Activated CD8-positive, alpha-beta T cell treated with anti-CD3 and anti-CD28 coated beads, Interleukin-2, amount 10 ng/mL, durations not matched to agents 7 days and 5 days (primary cell): ENCODE data around the gene FAM219A. TPM values are rescaled to one million over a fixed set of nuclear protein-coding genes. Genes with fewer than 3 reads are reported as not detected.

ENCODE experiments used
- ATAC-seq: fragments of 150-1000 bp; cut with Tn5 transposase; one replicate; pipeline ENCODE4 v1.10.0; 2021; ENCODE audit warnings: moderate library complexity
- CTCF ChIA-PET: fragments of 350-600 bp; sonication (Branson Sonifier 250); formaldehyde crosslinking; loops from one replicate; lab custom pipeline; 2021; ENCODE audit warnings: antibody characterized with exemption; lab: Charles Lee
- POLR2A ChIA-PET: fragments of 350-600 bp; sonication (Branson Sonifier 250); formaldehyde crosslinking; loops from one replicate; lab custom pipeline; 2021; ENCODE audit warnings: antibody characterized with exemption; lab: Charles Lee
- DNase-seq: peaks from one replicate; pipeline ENCODE4 v3.0.0-alpha.2; 2020
- H3K27ac Mint-ChIP-seq: one replicate; pipeline ENCODE4 v1.8.0; 2021; ENCODE audit warnings: mild to moderate bottlenecking, mixed read lengths
- H3K27me3 Mint-ChIP-seq: one replicate; pipeline ENCODE4 v1.8.0; 2021; ENCODE audit warnings: low read depth, mixed read lengths
- H3K36me3 Mint-ChIP-seq: one replicate; pipeline ENCODE4 v1.8.0; 2021; ENCODE audit warnings: low read depth, mixed read lengths
- H3K4me1 Mint-ChIP-seq: one replicate; pipeline ENCODE4 v1.8.0; 2021; ENCODE audit warnings: low read depth, mixed read lengths
- H3K4me3 Mint-ChIP-seq: one replicate; pipeline ENCODE4 v1.8.0; 2021; ENCODE audit warnings: mild to moderate bottlenecking, mixed read lengths
- H3K9me3 Mint-ChIP-seq: one replicate; pipeline ENCODE4 v1.8.0; 2022; ENCODE audit warnings: mixed read lengths; ENCODE audit not compliant: insufficient read depth
- total RNA-seq, 2 experiments: library from RNA; stranded (reverse); gene quantifications; one replicate each; pipeline ENCODE4 v1.2.3, GENCODE V29; 2021

FAM219A gene
- total RNA-seq, 2 experiments from 2014 or later, result 7.5 to 8.3 TPM

DNA sequence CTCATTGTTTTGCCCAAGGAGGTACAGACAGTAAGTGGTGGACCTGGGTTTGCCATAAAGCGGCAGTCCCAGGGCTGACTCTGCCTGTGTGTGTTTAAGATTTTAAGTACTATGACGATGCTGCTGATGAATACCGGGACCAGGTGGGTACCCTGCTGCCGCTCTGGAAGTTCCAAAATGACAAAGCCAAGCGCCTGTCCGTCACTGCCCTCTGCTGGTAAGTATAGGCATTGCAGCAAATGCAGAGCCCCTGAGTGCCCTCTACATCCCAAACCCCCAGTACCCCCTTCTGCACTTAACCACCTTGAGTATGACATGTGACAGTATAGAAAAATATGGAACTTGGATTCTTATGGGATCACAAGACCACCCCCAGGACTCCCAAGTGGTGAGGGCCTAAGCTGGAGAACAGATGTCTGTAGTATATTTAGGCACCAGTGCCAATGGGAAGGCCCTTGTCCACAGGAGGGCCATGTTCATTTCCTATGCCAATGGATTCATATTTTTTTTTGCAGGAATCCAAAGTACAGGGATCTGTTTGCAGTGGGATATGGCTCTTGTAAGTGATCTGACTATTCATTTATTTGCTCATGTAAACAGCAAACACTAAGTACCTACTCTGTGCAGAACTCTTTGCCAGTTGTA, 42.4 kb upstream of the FAM219A start:
- ATAC-seq, result peak; percentile 69
- Mint-ChIP-seq H3K9me3 (no peaks in the 10 kb centered on the region), H3K4me1 (no peaks in the 10 kb centered on the region), H3K36me3 (no peaks in the 10 kb centered on the region), H3K27ac (no peak overlapping the region), H3K27me3 (peaks cover 9% of the 10 kb centered on the region), H3K4me3 (no peak overlapping the region)
- ChIA-PET POLR2A (no interaction called here), CTCF (interaction anchor here (0.6 to 4.7 kb wide), 21 partner anchors 11 to 525 kb away, joined by 3 to 43 read pairs (median 4); partner anchors contain the start of genes DNAI1 and SIGMAR1)
- peak; percentile 80 for DNase-seq

DNA sequence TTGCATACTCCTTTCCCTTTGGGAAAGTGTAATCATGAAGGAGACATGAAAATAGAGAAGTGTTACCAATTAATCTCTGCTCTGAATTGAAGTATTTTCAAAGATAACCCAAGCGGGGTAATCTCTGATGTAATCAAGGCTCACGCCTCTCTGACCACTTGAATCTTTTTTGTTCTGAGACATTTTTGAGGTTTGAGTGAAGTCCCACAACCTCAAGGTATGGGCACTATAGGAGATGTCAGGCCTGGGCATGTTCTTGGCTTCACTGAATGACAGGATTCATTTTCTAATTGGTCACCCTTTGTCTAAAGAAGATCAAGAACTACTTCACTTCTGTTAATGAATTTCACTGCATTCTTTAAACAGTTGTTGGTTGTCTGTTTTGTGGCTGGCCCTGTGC, 40.7 kb upstream of the FAM219A start:
- no peak overlapping the region for H3K4me3 Mint-ChIP-seq
- H3K9me3 Mint-ChIP-seq, result no peaks in the 10 kb centered on the region
- ChIA-PET POLR2A (no interaction called here), CTCF (interaction anchor here (1.3 kb wide), 1 partner anchor 59 kb away, joined by 3 read pairs; no protein-coding TSS in a partner anchor)
- H3K27me3 Mint-ChIP-seq, result peaks cover 9% of the 10 kb centered on the region
- no peaks in the 10 kb centered on the region for H3K36me3 Mint-ChIP-seq
- no peaks in the 10 kb centered on the region for H3K4me1 Mint-ChIP-seq
- H3K27ac Mint-ChIP-seq, result no peak overlapping the region
- ATAC-seq (no peak), DNase-seq (no peak)

DNA sequence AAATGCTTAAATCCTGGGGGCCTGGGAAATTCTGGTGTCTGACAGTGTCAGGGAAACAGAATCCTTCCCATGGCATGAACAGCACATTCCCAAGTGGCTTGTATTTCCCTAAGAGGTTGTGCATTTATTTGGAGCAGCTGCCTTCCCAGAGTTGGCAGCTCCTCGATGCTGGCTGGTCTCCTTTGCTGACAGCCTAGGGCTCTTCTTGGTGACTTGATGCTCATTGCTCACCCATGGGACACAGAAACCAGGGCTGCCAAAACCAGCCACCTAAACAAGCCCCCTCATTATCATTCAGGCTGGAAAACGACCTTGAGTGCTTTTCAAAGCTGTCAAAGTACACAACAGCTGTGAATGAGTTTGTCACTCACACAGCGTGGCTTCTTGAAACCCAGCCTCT, 40.2 kb upstream of the FAM219A start:
- Mint-ChIP-seq H3K9me3 (no peaks in the 10 kb centered on the region), H3K27me3 (peaks cover 9% of the 10 kb centered on the region), H3K27ac (no peak overlapping the region), H3K36me3 (no peaks in the 10 kb centered on the region), H3K4me1 (no peaks in the 10 kb centered on the region), H3K4me3 (no peak overlapping the region)
- ChIA-PET CTCF (interaction anchor here (1.3 kb wide), 1 partner anchor 59 kb away, joined by 3 read pairs; no protein-coding TSS in a partner anchor), POLR2A (no interaction called here)
- DNase-seq (no peak), ATAC-seq (no peak)

DNA sequence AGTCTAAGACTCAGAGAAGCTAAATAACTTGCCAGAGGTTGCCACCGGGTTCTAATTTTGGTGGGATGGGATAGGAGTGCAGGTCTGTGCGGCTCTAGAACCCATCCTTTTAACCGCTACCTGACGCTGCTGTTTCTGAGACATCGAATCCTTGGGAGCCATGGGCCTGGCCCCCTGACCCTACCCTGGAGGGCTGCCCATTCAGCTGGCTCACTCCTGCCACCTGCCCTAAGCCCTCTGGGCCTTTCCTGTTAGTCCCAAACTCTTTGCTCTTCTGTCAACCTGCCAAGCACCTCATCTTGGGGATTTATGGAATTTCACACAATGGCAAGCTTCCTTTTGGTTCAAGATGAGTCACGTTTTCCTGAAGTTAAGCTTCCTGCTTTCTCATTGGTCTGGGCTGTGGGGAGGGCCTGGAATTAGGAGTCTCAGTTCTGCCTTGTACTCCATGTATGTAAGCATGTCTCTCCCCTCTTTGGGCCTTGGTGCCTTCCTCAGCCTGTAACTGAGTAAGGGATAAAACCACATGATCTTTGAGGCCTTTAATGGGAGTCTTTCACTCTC, 37.9 kb upstream of the FAM219A start:
- CTCF ChIA-PET, result interaction anchor here (1.0 to 1.4 kb wide), 2 partner anchors 10 to 92 kb away, joined by 3 read pairs; no protein-coding TSS in a partner anchor
- Mint-ChIP-seq H3K9me3 (no peaks in the 10 kb centered on the region), H3K4me3 (no peak overlapping the region), H3K4me1 (no peaks in the 10 kb centered on the region), H3K27ac (no peak overlapping the region), H3K36me3 (no peaks in the 10 kb centered on the region), H3K27me3 (peaks cover 9% of the 10 kb centered on the region)
- POLR2A ChIA-PET, result no interaction called here
- DNase-seq, result no peak
- no peak for ATAC-seq

DNA sequence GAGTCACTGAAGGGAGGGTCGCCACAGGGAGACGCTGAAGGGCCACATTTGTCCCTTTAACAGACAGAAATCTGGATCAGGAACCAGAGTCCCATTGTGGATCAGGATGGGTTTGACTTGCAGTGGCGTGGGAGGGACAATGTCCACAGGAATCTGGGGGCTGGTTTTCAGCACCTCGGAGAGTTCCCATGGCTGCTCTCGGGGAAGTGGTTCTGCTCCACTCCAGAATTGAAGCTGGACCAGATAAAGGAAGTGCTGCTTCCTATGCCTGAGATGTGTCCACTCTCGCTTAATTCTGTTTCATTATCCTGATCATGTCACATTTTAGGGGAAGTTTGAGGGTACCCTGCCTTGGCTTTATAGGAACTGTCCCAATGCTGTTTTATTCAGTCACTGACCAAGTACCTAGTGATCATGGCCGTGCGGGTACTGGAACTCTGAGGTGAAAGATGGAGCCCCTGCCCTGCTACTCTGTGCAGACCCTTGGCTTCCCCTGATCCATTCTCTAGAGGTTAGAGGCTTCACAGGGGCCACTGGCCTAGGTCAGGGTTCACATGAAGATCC, 35.7 kb upstream of the FAM219A start:
- CTCF ChIA-PET, result interaction anchor here (1.2 to 1.4 kb wide), 2 partner anchors 17 to 50 kb away, joined by 3 to 4 read pairs; no protein-coding TSS in a partner anchor
- H3K9me3 Mint-ChIP-seq, result no peaks in the 10 kb centered on the region

DNA sequence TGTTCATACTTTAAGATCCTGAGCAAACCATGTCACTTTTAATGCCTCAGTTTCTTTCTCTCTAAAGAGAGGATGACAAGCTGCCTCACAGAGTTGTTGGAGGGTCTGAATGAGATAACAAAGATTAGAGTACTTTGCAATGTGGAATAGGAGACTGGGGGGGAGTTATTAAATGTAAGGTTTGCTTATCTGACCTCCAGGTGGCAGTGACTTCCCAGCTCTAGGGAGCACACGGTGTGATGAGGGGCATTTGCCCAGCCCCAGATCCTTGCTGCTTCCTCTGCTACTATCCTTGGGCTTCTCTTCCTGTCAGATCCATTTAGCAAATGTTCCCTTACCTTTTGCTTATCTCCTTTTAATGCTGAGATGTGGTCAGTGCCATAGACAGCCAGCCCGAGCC, 33.7 kb upstream of the FAM219A start:
- no peaks in the 10 kb centered on the region for H3K36me3 Mint-ChIP-seq
- DNase-seq, result no peak
- H3K27ac Mint-ChIP-seq, result no peak overlapping the region
- CTCF ChIA-PET, result no interaction called here
- no peak overlapping the region for H3K4me3 Mint-ChIP-seq
- ATAC-seq, result no peak
- POLR2A ChIA-PET, result no interaction called here
- H3K4me1 Mint-ChIP-seq, result no peaks in the 10 kb centered on the region
- no peaks in the 10 kb centered on the region for H3K9me3 Mint-ChIP-seq
- peaks cover 10% of the 10 kb centered on the region for H3K27me3 Mint-ChIP-seq

More for the DNA sequence above, 35.7 kb upstream of the FAM219A start:
- no peak overlapping the region for H3K27ac Mint-ChIP-seq
- H3K36me3 Mint-ChIP-seq, result no peaks in the 10 kb centered on the region
- DNase-seq (peak; percentile 63), ATAC-seq (peak; percentile 67)
- POLR2A ChIA-PET, result no interaction called here
- no peak overlapping the region for H3K4me3 Mint-ChIP-seq
- H3K27me3 Mint-ChIP-seq, result peaks cover 5% of the 10 kb centered on the region
- H3K4me1 Mint-ChIP-seq, result no peaks in the 10 kb centered on the region

DNA sequence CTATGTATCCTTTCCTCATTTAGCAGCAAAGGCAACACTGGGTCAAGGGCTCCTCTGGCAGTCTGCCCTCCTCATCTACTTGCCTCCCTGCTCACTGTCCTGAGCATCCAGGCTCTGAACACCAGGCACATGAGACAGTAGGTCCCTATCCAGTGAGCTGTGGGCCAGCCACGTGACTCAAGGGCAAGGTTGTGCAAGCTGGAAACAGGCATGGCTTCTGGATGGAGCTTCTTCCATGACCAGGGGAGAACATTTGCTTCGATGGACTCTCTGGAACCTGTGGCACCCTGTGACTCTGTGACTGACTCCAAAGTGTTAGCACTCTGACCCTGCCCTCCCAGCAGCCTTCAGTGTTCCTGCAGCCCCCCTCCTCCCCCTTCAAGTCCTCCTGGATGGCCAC, 33.2 kb upstream of the FAM219A start:
- Mint-ChIP-seq H3K4me1 (no peaks in the 10 kb centered on the region), H3K27ac (no peak overlapping the region), H3K36me3 (no peaks in the 10 kb centered on the region), H3K4me3 (no peak overlapping the region), H3K27me3 (peaks cover 11% of the 10 kb centered on the region), H3K9me3 (no peaks in the 10 kb centered on the region)
- POLR2A ChIA-PET, result no interaction called here
- CTCF ChIA-PET, result no interaction called here
- no peak for DNase-seq
- ATAC-seq, result no peak

DNA sequence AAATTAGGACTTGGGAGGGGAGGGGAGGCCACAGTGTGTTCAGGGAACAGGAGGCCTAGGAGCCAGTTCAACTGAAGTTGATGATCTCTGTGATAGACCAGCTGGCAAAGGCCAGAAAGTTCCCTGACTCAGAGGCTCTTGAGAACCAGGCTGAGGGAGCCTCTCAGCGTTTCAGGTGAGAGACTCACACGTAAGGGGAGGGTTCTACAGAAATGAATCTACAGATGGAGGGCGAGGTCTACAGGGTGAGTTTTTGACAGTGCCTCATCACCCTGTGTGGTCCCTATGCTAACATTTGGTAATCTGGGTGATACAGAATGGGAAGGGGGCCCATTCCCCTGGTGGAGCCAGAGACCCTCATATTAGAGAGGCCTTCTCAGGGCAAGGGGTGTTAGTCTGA, 32.4 kb upstream of the FAM219A start:
- no peaks in the 10 kb centered on the region for H3K36me3 Mint-ChIP-seq
- ChIA-PET CTCF (interaction anchor here (1.3 to 1.6 kb wide), 2 partner anchors 51 to 86 kb away, joined by 3 to 7 read pairs; no protein-coding TSS in a partner anchor), POLR2A (no interaction called here)
- ATAC-seq, result no peak
- H3K27me3 Mint-ChIP-seq, result peaks cover 12% of the 10 kb centered on the region
- no peak overlapping the region for H3K4me3 Mint-ChIP-seq
- H3K4me1 Mint-ChIP-seq, result no peaks in the 10 kb centered on the region
- H3K9me3 Mint-ChIP-seq, result no peaks in the 10 kb centered on the region
- H3K27ac Mint-ChIP-seq, result no peak overlapping the region
- no peak for DNase-seq

DNA sequence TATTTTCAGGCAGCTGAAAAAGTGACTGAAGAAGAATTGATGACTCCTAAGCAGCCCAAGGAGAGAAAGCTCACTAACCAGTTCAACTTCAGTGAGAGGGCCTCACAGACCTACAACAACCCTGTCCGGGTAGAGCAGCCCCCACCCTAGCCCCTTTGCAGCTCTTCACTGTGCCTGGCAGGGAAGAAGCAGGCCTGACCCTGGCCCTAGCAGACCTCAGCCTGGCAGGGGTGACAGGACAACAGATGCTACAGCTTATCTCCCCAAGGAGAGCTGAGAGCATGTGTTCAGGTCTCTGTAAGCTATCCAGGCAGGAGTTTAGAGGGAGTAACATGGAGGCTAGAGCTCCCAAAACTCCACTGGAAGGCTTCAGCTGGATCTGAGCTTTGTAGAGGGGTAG, 32.0 kb upstream of the FAM219A start:
- ATAC-seq (no peak), DNase-seq (no peak)
- H3K4me1 Mint-ChIP-seq, result no peaks in the 10 kb centered on the region
- CTCF ChIA-PET, result interaction anchor here (0.8 to 1.6 kb wide), 3 partner anchors 51 to 113 kb away, joined by 3 to 7 read pairs (median 4); no protein-coding TSS in a partner anchor
- H3K4me3 Mint-ChIP-seq, result no peak overlapping the region
- H3K9me3 Mint-ChIP-seq, result no peaks in the 10 kb centered on the region
- POLR2A ChIA-PET, result no interaction called here
- H3K27ac Mint-ChIP-seq, result no peak overlapping the region
- peaks cover 12% of the 10 kb centered on the region for H3K27me3 Mint-ChIP-seq
- H3K36me3 Mint-ChIP-seq, result no peaks in the 10 kb centered on the region

DNA sequence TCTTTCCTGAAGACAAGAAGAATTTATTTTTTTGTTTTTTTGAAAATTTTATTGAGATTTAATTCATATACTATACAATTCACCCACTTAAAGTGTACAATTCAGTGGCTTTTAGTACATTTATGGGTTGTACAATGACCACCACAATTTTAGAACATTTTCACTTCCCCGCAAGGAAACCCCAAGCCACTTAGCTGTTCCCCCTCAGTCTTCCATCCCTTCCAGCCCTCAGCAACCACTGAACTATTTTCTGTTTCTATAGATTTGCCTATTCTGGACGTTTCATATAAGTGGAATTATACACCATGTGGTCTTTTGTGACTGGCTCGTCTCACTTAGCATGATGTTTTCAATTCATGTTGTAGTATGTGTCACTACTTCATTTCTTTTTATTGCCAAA, 28.2 kb upstream of the FAM219A start:
- Mint-ChIP-seq H3K9me3 (no peaks in the 10 kb centered on the region), H3K4me1 (no peaks in the 10 kb centered on the region), H3K27ac (no peak overlapping the region), H3K27me3 (peaks cover 12% of the 10 kb centered on the region), H3K36me3 (no peaks in the 10 kb centered on the region), H3K4me3 (no peak overlapping the region)
- DNase-seq, result no peak
- ChIA-PET CTCF (no interaction called here), POLR2A (no interaction called here)
- no peak for ATAC-seq

DNA sequence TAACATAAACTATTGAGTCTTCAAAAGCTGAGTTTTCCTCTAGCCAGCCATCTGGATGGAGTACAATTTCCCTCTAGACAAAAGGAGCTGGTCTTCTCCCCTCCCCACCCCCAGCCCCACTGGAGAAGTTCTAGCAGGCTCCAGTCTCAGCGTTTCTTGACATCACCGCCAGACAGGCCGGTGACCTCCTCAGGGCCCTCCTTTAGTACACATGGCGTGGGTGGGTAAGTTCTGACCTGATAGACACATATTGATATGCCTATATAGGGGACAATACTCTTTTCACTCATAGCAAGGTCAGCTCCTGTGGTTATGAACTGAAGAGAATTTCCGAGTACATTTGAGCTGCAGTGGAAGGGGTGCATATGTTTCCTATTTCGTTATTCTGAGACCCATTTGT, 27.5 kb upstream of the FAM219A start:
- Mint-ChIP-seq H3K4me3 (no peak overlapping the region), H3K36me3 (no peaks in the 10 kb centered on the region), H3K4me1 (no peaks in the 10 kb centered on the region), H3K27ac (no peak overlapping the region), H3K9me3 (no peaks in the 10 kb centered on the region), H3K27me3 (peaks cover 12% of the 10 kb centered on the region)
- ATAC-seq (no peak), DNase-seq (no peak)
- ChIA-PET POLR2A (no interaction called here), CTCF (interaction anchor here (1.2 kb wide), 1 partner anchor 9 kb away, joined by 3 read pairs; no protein-coding TSS in a partner anchor)

DNA sequence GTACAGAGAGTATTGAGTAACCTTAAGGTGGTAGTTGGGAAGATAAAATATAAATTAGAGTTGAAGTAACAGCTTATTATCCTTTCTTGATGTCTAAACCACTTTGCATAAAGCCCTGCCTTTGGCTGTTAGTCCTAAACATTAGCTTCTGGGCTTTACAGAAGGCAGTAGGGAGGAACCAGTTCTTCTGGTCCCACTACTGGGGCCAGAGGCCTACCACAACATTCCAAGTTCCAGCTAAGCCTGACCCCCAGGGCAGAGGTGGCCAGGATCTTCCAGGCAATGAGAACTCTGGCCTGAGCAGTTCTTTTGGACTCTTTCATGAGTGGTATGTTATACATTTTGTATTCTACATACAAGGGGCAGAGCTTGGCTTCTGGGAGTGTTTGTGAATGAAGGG, 26.3 kb upstream of the FAM219A start:
- Mint-ChIP-seq H3K27ac (no peak overlapping the region), H3K4me3 (no peak overlapping the region), H3K9me3 (no peaks in the 10 kb centered on the region), H3K27me3 (peaks cover 10% of the 10 kb centered on the region), H3K4me1 (no peaks in the 10 kb centered on the region), H3K36me3 (no peaks in the 10 kb centered on the region)
- POLR2A ChIA-PET, result no interaction called here
- DNase-seq (no peak), ATAC-seq (no peak)
- CTCF ChIA-PET, result interaction anchor here (0.7 to 1.2 kb wide), 2 partner anchors 11 to 80 kb away, joined by 3 read pairs; no protein-coding TSS in a partner anchor
